Fibroblast of villous mesenchyme (primary cell): ENCODE data around the gene ABCG1. TPM values are rescaled to one million over a fixed set of nuclear protein-coding genes. Genes with fewer than 3 reads are reported as not detected.

ENCODE experiments used
- DNase-seq: peaks from one replicate; pipeline ENCODE4 v3.0.0-alpha.2; 2010; ENCODE audit warnings: low read depth
- H3K4me3 ChIP-seq: 2 replicates; pipeline ENCODE4 v1.5.1; 2011; ENCODE audit warnings: low read depth, mild to moderate bottlenecking, low read length
- CTCF ChIP-seq: IDR thresholded peaks from 2 replicates; pipeline ENCODE4 v1.5.1; 2012; ENCODE audit warnings: low read depth, mild to moderate bottlenecking, low read length; ENCODE audit not compliant: insufficient read depth
- total RNA-seq: library from RNA; depleted of rRNA; stranded (reverse); fragments of >200 nt; gene quantifications from 2 replicates; pipeline ENCODE4 v1.2.3, GENCODE V29; 2012

ABCG1 gene
- total RNA-seq, 1 donor, result 0.43 TPM

DNA sequence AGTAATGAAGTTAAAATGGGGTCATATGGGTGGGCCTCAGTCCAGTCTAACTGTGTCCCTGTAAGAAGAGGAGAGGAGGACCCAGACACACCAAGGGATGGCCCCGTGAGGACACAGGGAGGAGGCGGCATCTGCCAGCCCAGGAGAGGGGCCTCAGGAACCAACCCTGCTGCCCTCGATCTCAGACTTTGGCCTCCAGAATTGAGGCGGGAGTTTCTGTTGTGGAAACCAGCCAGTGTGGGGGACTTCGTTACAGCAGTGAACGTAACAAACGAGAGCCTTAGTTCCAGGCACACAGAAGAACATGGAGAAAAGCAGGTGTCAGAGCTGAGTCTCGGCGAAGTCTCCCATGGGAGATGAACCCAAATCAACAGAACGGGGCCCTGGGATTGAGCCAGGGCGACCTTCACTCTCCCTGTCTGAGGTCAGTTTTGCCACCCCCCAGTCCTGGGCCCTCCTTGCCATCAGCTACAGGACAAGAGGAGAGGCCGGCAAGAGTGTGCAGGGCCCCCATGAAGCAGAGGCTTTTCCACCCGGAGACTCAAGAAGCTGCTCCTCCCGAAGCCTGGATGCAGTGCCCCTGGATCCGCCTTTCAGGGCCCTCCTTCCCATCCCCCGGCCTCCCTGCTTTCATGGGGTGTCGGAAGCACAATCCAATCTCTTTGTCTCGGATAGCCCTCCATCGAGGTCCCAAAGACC, 59.7 kb downstream of the ABCG1 start:
- H3K4me3 ChIP-seq, result no peak overlapping the region
- no peak for TF ChIP-seq CTCF
- no peak for DNase-seq

- DNase-seq, result no peak
- TF ChIP-seq CTCF, result no peak
- no peak overlapping the region for H3K4me3 ChIP-seq
Measured at GRCh38 chr21:42279341-42279871, 60.5 kb downstream of the ABCG1 start.

DNA sequence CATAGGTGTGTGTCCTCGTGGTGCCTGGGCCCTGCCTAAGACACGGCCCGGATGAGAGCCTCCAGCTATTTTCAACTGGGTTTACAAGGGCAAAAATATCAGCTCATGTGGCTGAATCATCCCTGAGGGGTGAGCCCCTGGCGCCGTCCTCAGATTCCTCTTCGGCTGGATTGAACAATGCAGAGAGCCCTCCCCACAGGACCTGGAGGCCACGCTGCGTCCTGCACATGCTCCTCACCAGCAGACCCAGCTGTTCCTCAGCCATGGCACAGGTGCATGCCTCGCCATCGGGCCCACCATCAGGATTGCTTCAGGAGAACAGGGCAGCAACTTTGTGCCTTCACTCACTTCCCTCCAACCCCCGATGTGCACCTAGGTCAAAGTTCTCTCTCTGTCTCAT, 60.9 kb downstream of the ABCG1 start:
- H3K4me3 ChIP-seq, result no peak overlapping the region
- no peak for TF ChIP-seq CTCF
- DNase-seq, result no peak

DNA sequence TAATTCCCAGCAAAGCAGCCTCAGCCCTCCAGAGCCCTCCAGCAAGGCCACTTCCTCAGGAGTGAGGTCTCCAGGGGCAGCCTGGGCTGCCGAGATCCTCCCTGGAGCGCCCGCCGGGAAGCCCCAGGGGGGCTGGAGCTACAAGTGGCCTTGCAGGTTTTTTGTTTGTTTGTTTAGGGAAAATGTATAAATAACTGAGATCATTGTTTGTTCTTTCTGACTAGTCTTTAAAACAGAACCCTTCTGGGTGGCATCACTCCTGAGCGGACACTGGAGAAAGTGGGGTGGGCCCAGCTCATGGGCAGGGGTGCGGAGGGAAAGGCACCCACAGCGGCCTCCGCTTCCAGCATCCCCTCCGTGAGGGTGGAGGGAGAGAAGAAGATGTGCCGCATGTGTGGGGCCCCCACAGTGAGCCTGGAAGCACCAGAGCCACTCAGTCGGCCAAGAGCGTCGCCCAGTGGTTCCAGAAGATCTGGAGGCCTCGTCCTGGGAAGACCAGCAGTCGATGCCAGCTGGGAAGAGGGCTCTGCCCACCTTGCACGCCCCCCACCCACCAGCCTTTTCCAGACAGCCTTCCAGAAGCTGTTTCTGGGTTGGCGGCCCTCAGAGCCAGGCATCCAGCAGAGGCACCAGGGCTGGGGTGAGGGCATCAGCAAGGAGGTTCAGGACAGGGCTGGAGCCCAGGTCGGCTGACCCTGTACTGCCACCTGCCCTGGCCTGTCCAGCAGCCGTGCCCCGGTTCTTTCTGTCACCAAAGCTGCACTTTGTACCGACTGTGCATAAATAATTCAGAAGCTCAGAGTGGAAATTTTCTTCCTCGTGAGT, 61.6 kb downstream of the ABCG1 start:
- no peak for DNase-seq
- no peak overlapping the region for H3K4me3 ChIP-seq
- no peak for TF ChIP-seq CTCF

GRCh38 chr21:42281181-42281680, 62.3 kb downstream of the ABCG1 start:
- TF ChIP-seq CTCF, result no peak
- no peak overlapping the region for H3K4me3 ChIP-seq
- DNase-seq, result no peak

DNA sequence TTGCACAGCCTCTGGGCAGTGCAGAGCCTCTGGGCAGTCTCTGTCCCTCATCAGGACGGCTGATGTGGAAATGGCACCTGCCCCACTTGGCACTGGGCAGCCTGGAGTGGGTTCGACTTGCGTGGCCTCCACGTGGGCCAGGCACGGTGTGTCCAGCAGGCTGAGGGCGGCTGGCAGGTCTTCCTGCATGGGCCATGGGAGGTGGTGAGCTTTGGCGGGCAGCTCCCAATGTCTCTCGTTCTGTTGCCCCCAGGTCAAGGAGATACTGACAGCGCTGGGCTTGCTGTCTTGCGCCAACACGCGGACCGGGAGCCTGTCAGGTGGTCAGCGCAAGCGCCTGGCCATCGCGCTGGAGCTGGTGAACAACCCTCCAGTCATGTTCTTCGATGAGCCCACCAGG, 63.1 kb downstream of the ABCG1 start:
- H3K4me3 ChIP-seq, result no peak overlapping the region
- TF ChIP-seq CTCF, result no peak
- DNase-seq, result no peak
